GM21576 (cell line): Measurements from ENCODE around the gene NEDD4L.

Experiments used
- ATAC-seq: cut with Tn5 transposase; IDR thresholded peaks from one replicate; pipeline ENCODE4 v1.9.1; 2021; ENCODE audit warnings: mild to moderate bottlenecking, moderate library complexity; ENCODE audit not compliant: unreplicated experiment

Gene NEDD4L

DNA sequence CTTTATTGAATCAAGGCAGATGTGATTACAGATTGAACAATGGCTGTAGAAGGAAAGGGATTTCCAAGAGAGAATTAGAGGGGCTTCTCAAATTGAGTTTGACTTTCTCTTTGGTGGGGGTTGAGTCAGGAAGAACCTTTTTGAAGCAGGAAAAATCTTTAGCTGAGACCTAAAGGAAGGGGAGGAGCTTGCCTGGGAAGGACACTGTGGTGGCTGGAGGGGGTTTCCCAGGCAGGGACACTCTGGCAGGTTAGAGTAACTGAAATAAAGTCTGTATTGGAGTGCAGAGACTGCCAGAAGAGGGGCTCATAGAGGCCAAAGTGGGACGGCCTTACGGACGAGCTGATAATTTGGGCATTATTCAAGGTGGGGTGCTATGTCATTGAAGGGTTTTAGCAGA, 69.3 kb downstream of the NEDD4L start:
- peak; percentile 46 for ATAC-seq

DNA sequence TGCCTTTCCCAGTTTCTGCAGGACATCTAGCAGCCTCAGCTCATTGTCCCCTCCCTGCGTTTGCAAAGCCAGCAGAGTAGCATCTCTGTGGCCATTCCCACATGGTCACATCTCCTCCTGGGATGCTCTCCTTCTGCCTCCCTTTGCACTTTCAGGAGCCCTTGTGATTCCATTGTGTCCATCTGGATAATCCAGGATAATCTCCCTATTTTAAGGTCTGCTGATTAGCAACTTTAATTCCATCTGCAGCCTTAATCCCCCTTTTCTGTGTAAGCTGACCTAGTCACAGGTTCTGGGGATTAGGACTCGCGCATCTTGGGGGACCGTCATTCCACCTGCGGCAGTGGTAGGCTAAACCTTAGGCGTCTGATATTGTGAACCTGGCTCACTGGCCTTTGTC, 70.7 kb downstream of the NEDD4L start:
- ATAC-seq: no peak

DNA sequence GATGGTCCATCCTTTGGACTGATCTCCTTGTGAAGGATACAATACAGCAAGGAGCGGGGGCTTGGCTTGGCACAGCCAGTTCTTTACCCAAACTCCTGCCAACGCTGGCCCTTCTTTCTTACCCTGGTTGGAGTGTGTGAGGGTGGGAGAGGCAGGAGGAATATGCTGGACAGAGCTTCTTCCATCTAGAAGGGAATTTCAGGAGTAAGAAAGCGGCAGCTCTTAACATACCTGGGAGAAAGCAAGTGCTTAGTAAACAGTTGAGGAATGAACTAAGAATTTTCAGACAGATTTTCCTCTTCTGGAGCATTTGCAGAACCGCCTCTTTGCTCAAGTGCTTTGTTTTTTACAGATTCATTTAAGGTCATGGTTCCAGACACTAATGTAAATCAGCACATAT, 72.8 kb downstream of the NEDD4L start:
- no peak for ATAC-seq

DNA sequence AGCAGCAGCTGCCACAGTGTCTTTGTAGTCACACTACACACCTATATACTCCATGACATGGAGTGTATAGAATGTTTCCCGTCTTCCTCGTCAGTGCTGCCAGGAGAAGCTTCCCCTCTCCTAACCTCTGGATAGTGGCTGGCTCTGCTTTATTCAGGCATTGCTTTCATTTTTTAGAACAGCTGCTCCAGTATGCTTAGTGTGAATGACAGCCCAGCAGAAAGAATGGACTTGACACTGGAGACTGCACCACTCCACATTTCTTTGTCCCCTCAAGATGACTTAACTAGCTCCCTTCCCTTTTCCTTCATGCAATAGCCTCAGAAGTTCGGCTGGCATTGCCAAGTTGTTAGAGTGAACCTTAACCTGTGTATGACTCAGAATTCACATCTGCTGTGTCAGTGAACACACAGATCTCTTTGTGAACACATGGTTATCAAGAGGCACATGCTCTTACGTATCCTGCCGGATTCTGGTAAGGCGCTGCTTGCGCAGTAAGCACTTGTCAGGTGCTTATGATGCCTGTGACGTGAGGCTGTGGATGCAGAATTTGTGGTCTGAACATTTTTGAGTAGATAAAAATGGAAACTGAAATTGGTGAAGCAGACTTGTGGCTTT, 73.9 kb downstream of the NEDD4L start:
- ATAC-seq: no peak

DNA sequence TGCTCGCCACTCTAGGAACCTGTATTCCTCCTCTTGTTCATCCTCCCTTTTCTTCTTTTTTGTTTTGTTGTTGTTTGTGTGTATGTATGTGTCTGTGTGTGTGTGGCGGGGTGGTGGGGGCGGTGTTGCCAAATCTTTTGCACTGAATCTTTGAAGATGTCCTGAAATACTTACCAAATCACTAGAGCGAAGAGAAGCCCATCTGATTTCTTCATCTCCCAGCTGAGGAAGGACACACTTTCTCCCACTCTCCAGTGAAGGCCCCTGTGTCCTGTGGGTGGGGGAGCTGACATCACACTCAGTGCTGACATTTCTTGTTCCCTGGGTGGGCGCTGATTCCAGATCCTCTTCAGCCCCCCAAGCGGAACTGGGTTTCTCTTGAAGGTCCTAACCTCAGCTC, 74.5 kb downstream of the NEDD4L start:
- no peak for ATAC-seq

DNA sequence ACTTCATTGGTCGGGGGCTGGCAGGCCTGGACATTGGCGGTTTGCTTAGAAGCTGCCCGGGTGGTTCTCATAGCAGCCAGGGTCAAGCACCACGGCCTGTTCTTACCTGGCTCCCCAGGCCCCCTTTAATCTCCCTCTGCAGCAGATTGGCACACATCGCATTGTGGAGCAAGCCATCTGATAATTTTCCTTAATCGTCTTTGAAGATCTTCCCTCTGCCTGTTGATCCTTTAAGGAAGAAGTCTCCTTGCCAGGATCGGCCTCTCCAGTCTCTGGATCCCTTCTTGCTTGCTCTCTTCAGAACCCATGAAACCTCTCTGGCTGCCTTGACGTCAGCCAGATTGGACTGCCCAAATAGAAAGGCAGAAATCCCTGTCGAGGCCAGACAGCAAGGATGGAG, 75.8 kb downstream of the NEDD4L start:
- ATAC-seq: no peak

DNA sequence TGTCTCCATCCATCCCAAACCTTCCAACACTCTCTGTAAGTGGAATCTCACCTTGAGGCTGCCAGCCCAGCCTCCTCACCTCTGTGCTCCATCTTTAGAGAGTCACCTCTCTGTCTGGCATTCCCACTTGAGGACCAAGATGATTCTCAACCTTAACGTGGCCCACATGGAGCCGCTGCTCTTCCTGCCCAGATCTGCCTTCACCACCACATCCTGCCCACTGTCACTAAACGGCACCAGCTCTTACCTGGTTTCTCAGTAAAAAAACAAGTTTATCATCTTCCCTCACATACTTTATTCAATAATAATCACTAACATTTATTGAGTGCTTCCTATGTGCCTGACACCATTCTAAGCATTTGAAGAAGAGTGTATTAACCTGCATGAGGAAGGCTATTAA, 80.4 kb downstream of the NEDD4L start:
- no peak for ATAC-seq

DNA sequence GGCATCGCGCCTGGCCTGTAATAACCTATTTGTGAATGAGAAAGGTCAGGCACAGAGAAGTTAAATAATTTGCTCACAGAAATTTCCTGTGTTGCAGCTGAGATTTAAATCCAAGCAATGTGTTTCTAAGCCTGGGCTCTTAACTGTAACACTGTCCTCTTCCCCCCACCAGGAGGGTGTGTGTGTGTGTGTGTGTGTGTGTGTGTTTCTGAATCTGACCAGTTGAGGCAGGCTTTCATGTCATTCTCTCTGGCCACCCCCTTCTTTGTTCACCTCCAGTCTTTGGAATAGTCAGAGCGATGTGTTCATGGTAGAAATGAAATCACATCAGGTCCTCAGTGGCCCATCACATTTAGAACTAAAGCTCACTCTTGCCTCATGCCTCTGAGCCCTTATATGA, 81.2 kb downstream of the NEDD4L start:
- ATAC-seq: no peak

DNA sequence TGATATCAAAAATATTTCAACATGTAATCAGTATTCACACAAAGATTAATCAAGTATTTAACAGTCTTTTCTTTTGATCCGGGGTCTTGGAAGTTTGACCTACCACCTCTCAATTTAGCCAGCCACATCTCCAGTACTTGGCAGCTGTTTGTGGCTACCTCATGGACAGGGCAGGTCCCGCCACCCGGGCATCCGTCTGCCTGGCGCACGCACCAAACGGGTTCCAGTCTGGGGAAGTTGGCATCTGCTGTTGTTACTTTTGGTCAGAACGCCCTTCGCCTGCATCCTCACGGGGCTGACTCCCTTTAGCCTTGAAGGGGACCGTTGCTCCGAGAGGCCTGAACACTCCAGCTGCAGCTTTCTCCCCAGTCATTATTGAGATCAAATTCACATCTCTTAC, 81.7 kb downstream of the NEDD4L start:
- no peak for ATAC-seq

DNA sequence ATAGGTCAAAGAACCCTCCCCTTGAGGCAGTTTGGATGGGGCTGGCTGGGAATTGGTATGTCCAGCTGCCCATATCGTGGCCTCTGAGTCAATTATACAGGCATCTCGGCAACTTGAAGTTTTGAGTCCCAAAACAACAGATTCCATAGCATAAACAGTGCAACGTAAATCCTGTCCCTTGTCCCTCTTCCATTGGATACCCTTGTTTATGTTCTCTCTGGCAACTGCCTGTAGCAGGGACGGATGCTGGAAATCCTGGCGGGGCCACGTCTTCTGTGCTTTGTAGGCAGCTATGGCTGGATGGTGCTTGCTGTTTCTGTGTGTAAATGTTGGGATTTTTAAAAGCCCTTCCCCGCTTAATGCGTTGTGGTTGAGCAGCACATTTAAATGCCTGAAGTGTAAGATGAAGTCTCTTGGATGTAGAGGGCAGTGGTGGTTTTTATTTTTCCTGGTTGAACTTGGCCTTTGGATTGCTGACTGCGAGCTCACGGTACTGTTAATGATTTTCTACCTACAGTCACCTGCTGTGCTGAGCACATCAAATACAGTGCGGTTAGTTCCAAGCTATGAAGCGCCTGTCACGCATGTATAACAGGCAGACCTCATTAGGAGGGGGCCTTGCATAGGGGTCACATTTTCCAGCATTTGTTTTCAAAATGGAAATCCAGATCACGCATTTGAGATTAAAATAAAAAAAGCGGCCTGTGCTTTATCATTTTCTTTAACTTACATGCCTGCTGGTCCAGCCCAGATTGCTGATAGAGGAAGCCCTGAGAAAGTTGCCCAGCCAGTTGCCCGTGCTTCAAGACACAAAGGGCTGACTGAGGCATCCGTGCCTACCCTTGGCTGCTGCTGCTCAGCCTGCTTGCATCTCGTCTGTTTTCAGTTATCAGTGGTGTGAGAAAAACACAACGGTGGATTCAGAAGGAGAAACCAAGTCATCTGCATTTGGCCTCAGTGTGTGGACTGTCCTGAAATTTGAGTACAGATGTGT, 84.7 kb downstream of the NEDD4L start:
- no peak for ATAC-seq

DNA sequence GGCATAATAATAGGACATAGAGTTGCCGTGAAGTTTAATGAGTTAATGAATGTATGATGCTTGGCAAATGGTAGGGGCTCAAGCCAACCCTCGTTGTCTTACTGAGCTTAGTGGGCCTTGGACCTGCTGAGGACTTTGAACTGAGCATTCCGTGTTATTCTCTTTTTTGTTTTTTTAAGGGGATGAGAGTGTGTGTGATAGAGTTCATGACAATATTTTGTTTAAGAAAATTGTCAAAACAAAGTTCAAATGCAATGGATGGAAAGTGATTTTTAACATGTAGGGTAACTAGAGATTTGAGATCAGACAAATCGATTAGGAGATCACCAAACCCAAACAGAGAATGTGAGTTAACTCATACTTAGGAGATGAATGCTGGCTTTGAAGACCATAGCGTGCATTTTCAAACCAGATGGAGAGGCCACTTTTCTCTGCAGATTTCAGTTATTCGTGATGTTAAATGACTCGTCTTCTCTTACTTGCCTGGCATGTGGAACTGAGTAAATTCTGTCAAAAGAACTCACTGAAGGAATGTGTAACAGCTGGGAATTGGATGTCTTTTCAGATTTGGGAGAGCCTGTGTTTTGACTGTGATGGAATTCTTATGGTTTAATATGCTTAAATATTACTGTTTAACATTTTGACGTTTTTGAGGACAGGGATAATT, 88.7 kb downstream of the NEDD4L start:
- ATAC-seq: no peak

DNA sequence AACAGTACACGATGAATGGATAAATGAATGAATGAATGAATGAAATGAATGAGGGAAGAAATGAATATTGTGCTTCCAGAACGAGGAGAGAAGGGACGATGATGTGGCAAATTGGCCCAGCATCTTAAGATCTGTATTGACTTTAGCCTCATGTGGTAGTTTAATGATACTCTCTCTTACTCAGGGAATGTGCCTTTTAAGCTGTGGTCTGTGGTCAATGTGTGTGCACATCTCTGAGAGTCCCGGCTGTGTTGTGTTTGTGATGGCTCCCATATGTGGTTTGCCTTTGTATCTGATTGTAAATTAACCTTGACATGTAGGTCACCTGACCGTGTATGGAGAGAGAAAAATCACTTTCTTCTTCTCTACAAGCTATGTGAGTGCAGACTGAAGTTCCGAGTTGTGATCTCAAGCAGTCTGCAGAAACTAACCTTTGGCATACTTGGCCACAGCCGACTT, 91.2 kb downstream of the NEDD4L start:
- ATAC-seq: no peak

DNA sequence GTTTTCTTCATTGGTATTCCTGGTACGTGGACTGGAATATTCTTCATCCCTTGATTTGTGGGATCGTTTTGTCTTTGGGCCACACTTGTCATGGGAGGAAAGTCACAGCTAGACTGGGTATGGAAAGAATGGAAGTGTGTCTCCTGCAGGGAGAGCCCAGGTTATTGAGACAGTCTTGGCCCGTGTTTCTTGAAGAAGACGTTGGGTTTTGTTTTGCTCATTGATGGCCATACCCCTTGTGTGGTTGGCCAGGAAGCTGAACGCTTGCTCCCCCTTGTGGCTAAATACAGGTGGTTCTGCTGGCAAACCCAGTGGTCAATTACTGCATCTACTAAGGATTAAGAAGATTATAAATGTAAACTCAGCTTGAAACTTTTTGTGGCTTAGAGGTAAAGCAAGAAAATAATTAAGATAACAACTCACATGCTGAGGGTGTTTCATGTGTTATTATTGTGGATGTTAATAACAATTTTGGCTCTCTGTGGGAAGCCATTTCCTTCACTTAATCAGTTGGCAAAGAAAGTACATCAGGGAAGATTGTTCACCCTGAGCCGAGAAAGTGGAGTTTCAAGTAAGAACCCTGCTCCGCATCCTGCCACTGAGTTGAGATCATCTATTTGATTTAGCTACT, 91.8 kb downstream of the NEDD4L start:
- peak; percentile 67 for ATAC-seq

DNA sequence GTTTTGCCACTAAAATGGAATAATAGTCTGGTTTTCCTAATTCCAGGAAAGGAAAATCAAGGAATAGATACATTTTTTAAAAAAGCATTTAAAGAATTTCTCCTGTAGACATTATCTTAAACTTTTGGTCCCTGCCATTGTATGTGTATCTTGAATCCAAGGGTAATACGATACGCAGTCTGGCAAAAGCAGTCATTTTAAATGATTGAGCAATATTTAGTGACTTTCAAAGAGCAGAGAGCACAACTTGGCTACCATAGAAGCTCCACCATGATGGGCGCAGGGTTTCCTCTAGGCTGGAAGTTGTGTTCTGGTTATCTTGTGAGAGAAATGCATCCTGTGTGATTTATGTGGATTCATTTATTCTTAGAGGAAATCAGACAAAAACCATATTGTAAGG, 92.9 kb downstream of the NEDD4L start:
- ATAC-seq: no peak

DNA sequence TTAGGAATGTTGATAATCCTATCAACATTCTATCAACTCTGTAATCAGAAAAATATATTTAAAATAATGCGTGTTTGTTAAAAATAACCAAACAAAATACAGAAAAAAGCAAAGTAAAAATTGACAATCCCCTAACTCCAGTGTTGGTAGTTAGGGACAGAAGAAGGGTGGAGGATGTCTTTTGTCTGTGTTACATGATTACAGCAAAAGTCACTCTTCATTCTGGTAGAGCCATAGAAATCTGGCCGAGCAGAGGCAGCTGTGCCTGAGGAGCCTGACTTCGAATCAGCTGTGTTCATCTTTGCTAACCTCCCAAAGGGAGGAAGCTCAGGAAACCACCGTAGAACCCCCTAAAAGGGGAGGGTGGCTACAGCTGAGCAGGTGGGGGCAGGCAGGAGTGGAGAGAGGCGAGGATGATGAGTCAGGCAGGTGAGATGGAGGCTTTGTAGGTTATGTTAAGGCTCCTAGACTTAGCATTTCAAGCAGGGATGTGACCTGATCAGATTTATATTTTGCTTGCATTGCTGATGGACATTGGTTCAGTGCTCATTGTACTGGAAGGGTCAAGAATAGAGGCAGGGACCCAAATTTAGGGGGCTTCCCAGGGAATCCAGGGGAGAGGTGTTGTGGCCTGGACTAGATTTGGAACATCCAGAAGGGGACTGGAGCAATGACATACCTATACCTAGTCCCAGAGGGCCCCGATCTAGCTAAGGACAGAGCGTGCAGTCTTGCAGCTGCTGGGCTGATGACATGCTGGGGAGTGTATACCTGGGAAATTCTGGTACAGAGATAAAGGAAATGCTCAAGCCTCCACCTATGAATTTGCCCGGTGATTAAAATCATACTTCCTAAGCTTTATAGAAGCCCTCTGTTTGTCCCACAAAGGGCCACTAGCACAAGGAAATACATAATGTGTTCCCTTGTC, 95.7 kb downstream of the NEDD4L start:
- no peak for ATAC-seq

DNA sequence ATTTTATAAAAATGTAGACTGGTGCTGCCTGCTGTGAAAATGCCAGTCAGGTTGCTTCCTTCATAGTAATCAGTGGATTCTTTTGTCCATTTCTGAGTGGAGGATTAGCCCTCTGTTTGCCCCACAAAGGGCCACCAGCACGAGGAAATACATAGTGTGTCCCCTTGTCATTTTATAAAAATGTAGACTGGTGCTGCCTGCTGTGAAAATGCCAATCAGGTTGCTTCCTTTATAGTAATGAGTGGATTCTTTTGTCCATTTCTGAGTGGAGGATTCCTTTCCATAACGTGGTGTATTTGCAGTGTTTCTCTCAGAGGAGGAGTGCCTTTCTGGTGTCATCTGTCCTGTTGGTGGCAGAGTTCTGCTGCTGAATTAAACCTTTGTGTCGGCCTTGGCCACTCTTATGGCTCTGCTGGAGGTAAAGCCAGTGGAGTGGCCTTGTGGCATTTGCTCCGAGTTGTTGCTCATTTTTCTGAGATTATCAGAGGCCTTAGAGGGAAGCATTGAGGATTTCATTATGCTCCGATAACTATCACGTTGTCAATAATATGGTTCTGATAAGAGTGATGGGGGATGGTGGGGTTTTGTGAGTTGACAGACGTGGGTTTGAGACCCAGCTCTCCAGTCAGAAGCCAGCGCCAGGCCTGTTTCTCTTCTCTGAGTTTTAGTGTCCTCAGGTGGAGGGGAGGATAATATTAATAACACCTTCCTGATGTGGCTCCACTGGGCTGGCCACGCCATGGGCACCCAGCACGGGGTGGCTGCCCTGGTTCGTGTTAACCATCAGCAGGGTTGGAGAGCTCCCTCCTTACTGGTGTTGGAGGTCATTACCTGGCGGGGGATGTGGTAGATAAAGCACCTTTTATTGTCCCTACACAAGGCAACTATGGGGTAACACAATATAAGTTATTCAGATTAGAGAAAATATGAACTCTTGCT, 96.6 kb downstream of the NEDD4L start:
- ATAC-seq: no peak

DNA sequence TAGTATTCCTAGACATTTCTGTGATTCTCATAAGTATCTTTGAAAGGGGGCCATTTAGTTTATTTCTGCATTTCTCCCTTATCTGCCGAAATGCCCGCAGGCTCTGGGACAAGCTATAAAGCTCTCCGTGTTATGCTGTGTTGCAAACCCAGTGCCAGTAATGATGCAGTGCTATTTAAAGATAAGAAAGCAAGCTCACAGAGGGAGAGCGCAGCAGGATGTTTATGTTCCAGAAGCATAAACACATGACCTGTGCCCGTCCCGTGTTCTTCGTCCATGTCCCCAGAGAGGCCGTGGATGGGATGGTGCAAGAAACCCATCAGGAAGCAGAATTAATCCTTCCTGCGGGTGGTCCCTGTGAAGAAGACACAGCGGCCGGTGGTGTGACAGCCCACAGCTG, 99.4 kb downstream of the NEDD4L start:
- ATAC-seq: no peak

DNA sequence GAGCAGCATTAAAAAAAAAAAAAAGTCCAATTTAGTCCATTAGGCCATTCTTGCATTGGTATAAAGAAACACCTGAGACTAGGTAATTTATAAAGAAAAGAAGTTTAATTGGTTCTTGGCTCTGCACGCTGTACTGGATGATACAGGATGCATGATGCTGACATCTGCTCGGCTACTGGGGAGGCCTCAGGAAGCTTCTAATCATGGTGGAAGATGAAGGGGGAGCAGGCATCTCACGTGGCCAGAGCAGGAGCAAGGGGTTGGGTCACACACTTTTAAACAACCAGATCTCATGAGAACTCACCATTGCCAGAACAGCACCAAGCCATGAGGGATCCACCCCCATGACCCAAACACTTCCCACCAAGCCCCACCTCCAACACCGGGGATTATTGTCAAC, 100.1 kb downstream of the NEDD4L start:
- no peak for ATAC-seq

DNA sequence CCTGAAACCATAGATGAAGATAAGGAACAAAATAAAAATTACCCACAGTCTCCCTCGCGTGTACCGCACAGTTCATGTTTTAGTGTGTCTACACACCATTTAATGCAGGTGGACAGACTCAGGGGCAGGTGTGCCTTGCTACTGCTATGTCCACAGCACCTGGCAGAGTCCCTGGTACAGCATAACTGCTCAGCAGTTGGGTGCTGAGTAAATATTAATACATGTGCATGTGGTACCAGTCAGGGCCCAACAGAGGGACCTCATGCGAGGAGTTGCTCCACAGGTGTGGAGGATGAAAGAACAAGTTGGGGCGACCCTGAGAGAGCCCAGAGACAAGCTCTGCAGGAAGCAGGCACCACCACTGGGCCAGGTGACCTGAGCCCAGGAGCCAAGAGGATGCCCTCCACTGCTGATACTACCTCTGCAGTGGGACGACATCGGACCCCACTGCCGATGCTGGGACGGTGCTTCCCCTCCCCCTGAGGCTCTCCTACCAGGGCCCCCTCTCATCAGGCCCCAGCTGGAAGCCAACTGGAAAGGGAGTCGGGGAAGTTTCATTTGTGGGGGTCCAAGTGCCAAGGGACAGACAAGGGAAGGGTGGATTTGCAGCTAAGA, 100.8 kb downstream of the NEDD4L start:
- no peak for ATAC-seq
